Mesenchymal stem cell (in vitro differentiated cells and primary cell): ENCODE data around the gene TBL1X.
A peak's percentile ranks its signal among the peaks of the same experiment; 100 is the strongest.

Source experiments
- DNase-seq: peaks from one replicate; pipeline ENCODE4 v3.0.0-alpha.2; 2013
- H2AFZ ChIP-seq: one replicate; pipeline ENCODE4 v1.6.1; 2013; ENCODE audit warnings: low read depth, mild to moderate bottlenecking, control low read depth, inconsistent platforms, low read length, moderate library complexity
- H2AK5ac ChIP-seq: 2 replicates; pipeline ENCODE4 v1.6.1; 2013; ENCODE audit warnings: low read length, moderate library complexity, mild to moderate bottlenecking, inconsistent platforms; ENCODE audit not compliant: severe bottlenecking
- H2BK120ac ChIP-seq: one replicate; pipeline ENCODE4 v1.6.1; 2013; ENCODE audit warnings: low read depth, mild to moderate bottlenecking, inconsistent platforms, low read length, moderate library complexity
- H2BK12ac ChIP-seq, 2 experiments: one replicate each; pipeline ENCODE4 v1.6.1; 2013; ENCODE audit warnings: inconsistent platforms in 2 of 2, low read length in 2 of 2, mild to moderate bottlenecking in 2 of 2, moderate library complexity in 2 of 2, control low read depth in 1 of 2
- H2BK15ac ChIP-seq: one replicate; pipeline ENCODE4 v1.6.1; 2013; ENCODE audit warnings: mild to moderate bottlenecking, low read depth, inconsistent platforms; ENCODE audit not compliant: poor library complexity, severe bottlenecking
- H2BK5ac ChIP-seq: 2 replicates; pipeline ENCODE4 v1.6.1; 2013; ENCODE audit warnings: low read depth, mild to moderate bottlenecking, low read length, control low read depth, inconsistent platforms; ENCODE audit not compliant: poor library complexity, severe bottlenecking
- H3K14ac ChIP-seq, 2 experiments: one replicate each; pipeline ENCODE4 v1.6.1; 2013; ENCODE audit warnings: inconsistent platforms in 2 of 2, low read length in 2 of 2, control low read depth in 1 of 2, mild to moderate bottlenecking in 1 of 2, moderate library complexity in 1 of 2
- H3K18ac ChIP-seq, 2 experiments: one replicate each; pipeline ENCODE4 v1.6.1; 2013; ENCODE audit warnings: inconsistent platforms in 2 of 2, low read length in 2 of 2, control low read depth in 1 of 2, low read depth in 1 of 2, mild to moderate bottlenecking in 1 of 2
- H3K23ac ChIP-seq, 2 experiments: one replicate each; pipeline ENCODE4 v1.6.1; 2013; ENCODE audit warnings: inconsistent platforms in 2 of 2, low read length in 2 of 2, mild to moderate bottlenecking in 2 of 2, moderate library complexity in 2 of 2, control low read depth in 1 of 2
- H3K27ac ChIP-seq: 2 replicates; pipeline ENCODE4 v1.5.1; 2013; ENCODE audit warnings: mild to moderate bottlenecking, moderate library complexity, low read length, control low read depth, inconsistent platforms; ENCODE audit not compliant: poor library complexity, severe bottlenecking
- H3K27me3 ChIP-seq, 2 experiments: 2 replicates each; pipeline versions ENCODE4 v1.6.1 to v1.7.0; 2013; ENCODE audit warnings: low read length in 2 of 2, mild to moderate bottlenecking in 2 of 2, moderate library complexity in 2 of 2, control low read depth in 1 of 2, inconsistent platforms in 1 of 2; ENCODE audit not compliant: control insufficient read depth in 1 of 2, insufficient read depth in 1 of 2
- H3K36me3 ChIP-seq, 2 experiments: 2 replicates each; pipeline versions ENCODE4 v1.6.1 to v1.7.0; 2013; ENCODE audit warnings: low read length in 2 of 2, control low read depth in 1 of 2, inconsistent platforms in 1 of 2, low read depth in 1 of 2, mild to moderate bottlenecking in 1 of 2; ENCODE audit not compliant: insufficient read depth in 2 of 2, control insufficient read depth in 1 of 2
- H3K4ac ChIP-seq, 2 experiments: one replicate each; pipeline ENCODE4 v1.6.1; 2013; ENCODE audit warnings: inconsistent platforms in 2 of 2, low read length in 2 of 2, mild to moderate bottlenecking in 2 of 2, moderate library complexity in 2 of 2, control low read depth in 1 of 2, low read depth in 1 of 2
- H3K4me1 ChIP-seq: 2 replicates; pipeline ENCODE4 v1.6.1; 2013; ENCODE audit warnings: low read depth, low read length, control low read depth; ENCODE audit not compliant: control insufficient read depth, insufficient read depth
- H3K4me2 ChIP-seq: 2 replicates; pipeline ENCODE4 v1.6.1; 2013; ENCODE audit warnings: low read length, mild to moderate bottlenecking, inconsistent platforms; ENCODE audit not compliant: poor library complexity, severe bottlenecking
- H3K4me3 ChIP-seq, 2 experiments: 2 replicates each; pipeline versions ENCODE4 v1.5.1 to v1.7.0; 2013; ENCODE audit warnings: low read length in 2 of 2, mild to moderate bottlenecking in 2 of 2, control low read depth in 1 of 2, low read depth in 1 of 2; ENCODE audit not compliant: insufficient read depth in 1 of 2
- H3K79me1 ChIP-seq: replicated peaks from 2 replicates; pipeline ENCODE4 v1.6.1; 2013; ENCODE audit warnings: mild to moderate bottlenecking, control low read depth, low read length, inconsistent platforms; ENCODE audit not compliant: poor library complexity, severe bottlenecking
- H3K9ac ChIP-seq: 2 replicates; pipeline ENCODE4 v1.7.0; 2013; ENCODE audit warnings: mild to moderate bottlenecking, low read length, moderate library complexity
- H3K9me3 ChIP-seq: 2 replicates; pipeline ENCODE4 v1.7.0; 2013; ENCODE audit warnings: mild to moderate bottlenecking, low read length; ENCODE audit not compliant: control insufficient read depth
- H4K8ac ChIP-seq: one replicate; pipeline ENCODE4 v1.6.1; 2013; ENCODE audit warnings: inconsistent platforms, mild to moderate bottlenecking, low read length, moderate library complexity
- H4K91ac ChIP-seq: one replicate; pipeline ENCODE4 v1.6.1; 2013; ENCODE audit warnings: mild to moderate bottlenecking, low read length, inconsistent platforms
- WGBS: methylation state at CpG from one replicate; pipeline ENCODE4 v1.1.7; 2013; ENCODE audit warnings: mixed read lengths; 5-methylcytosine and 5-hydroxymethylcytosine counted together

The TBL1X gene

GRCh38 chrX:9668537-9668936 is 203.7 kb downstream of the TBL1X start:
- Histone ChIP-seq H2BK5ac (no peak overlapping the region), H3K27ac (no peak overlapping the region), H3K18ac (no peak overlapping the region), H3K27me3 (no peaks in the 10 kb centered on the region), H3K9ac (no peak overlapping the region), H3K36me3 (no peaks in the 10 kb centered on the region), H2AK5ac (no peak overlapping the region), H3K4me3 (no peak overlapping the region), H2AFZ (no peak overlapping the region), H2BK12ac (no peak overlapping the region), H2BK120ac (no peak overlapping the region), H3K4ac (no peak overlapping the region), H4K8ac (no peak overlapping the region), H3K23ac (no peak overlapping the region), H2BK15ac (no peak overlapping the region), H3K14ac (no peak overlapping the region), H3K4me1 (peaks cover 2% of the 10 kb centered on the region), H4K91ac (no peak overlapping the region), H3K79me1 (peaks cover 5% of the 10 kb centered on the region), H3K4me2 (no peak overlapping the region), H3K9me3 (no peaks in the 10 kb centered on the region)
- peak; percentile 57 for DNase-seq
- no CpG with 5 or more reads among the region's 3 CpGs for WGBS

- no peak overlapping the region for H2AK5ac ChIP-seq
- H2AFZ ChIP-seq, result no peak overlapping the region
- H2BK5ac ChIP-seq, result no peak overlapping the region
- H3K9me3 ChIP-seq, result no peaks in the 10 kb centered on the region
- no peak overlapping the region for H4K91ac ChIP-seq
- H3K27ac ChIP-seq, result no peak overlapping the region
- H3K4ac ChIP-seq, result no peak overlapping the region
- peak overlapping the region in 1 of 2 experiments; percentile 48 for H3K18ac ChIP-seq
- DNase-seq, result peak; percentile 67
- H3K4me1 ChIP-seq, result peaks cover 3% of the 10 kb centered on the region
- H2BK120ac ChIP-seq, result no peak overlapping the region
- no peak overlapping the region for H3K4me2 ChIP-seq
- WGBS, result 51% methylated on average over 5 of the region's 8 CpGs
- no peak overlapping the region for H3K23ac ChIP-seq
- peaks cover 4% of the 10 kb centered on the region for H3K79me1 ChIP-seq
- no peak overlapping the region for H3K4me3 ChIP-seq
- no peak overlapping the region for H3K14ac ChIP-seq
- H2BK12ac ChIP-seq, result peak overlapping the region in 1 of 2 experiments; percentile 52
- no peak overlapping the region for H3K9ac ChIP-seq
- H3K36me3 ChIP-seq, result no peaks in the 10 kb centered on the region
- no peak overlapping the region for H4K8ac ChIP-seq
- no peak overlapping the region for H2BK15ac ChIP-seq
- H3K27me3 ChIP-seq, result no peaks in the 10 kb centered on the region
These were observed 205.4 kb downstream of the TBL1X start for GRCh38 chrX:9670136-9670814.

- no peak overlapping the region for H2AFZ ChIP-seq
- peaks cover 0 to 5% of the 10 kb centered on the region in 2 experiments for H3K36me3 ChIP-seq
- no peak for DNase-seq
- no peak overlapping the region for H3K18ac ChIP-seq
- no peak overlapping the region for H3K14ac ChIP-seq
- no peak overlapping the region for H2BK12ac ChIP-seq
- H3K4ac ChIP-seq, result no peak overlapping the region
- H2BK120ac ChIP-seq, result no peak overlapping the region
- H2AK5ac ChIP-seq, result no peak overlapping the region
- no peaks in the 10 kb centered on the region for H3K9me3 ChIP-seq
- no peaks in the 10 kb centered on the region for H3K27me3 ChIP-seq
- no peak overlapping the region for H3K27ac ChIP-seq
- no peak overlapping the region for H3K23ac ChIP-seq
- H3K4me1 ChIP-seq, result peaks cover 3% of the 10 kb centered on the region
- H3K9ac ChIP-seq, result no peak overlapping the region
- WGBS, result 97% methylated on average over 3 of the region's 3 CpGs
- H2BK5ac ChIP-seq, result no peak overlapping the region
- no peak overlapping the region for H4K8ac ChIP-seq
- H2BK15ac ChIP-seq, result no peak overlapping the region
- peaks cover 7% of the 10 kb centered on the region for H3K79me1 ChIP-seq
- no peak overlapping the region for H3K4me2 ChIP-seq
- H3K4me3 ChIP-seq, result no peak overlapping the region
- H4K91ac ChIP-seq, result no peak overlapping the region
These were observed 207.1 kb downstream of the TBL1X start for GRCh38 chrX:9671998-9672397.

GRCh38 chrX:9676306-9676705 is 211.4 kb downstream of the TBL1X start:
- no peak overlapping the region for H3K23ac ChIP-seq
- no peak overlapping the region for H3K4me2 ChIP-seq
- H3K14ac ChIP-seq, result no peak overlapping the region
- no peak overlapping the region for H2BK15ac ChIP-seq
- no peak overlapping the region for H2BK120ac ChIP-seq
- H3K9ac ChIP-seq, result no peak overlapping the region
- no peak overlapping the region for H4K8ac ChIP-seq
- H3K4me3 ChIP-seq, result no peak overlapping the region
- no peaks in the 10 kb centered on the region for H3K27me3 ChIP-seq
- H2BK12ac ChIP-seq, result no peak overlapping the region
- H3K36me3 ChIP-seq, result peaks cover 0 to 12% of the 10 kb centered on the region in 2 experiments
- H3K4me1 ChIP-seq, result peaks cover 2% of the 10 kb centered on the region
- H3K9me3 ChIP-seq, result no peaks in the 10 kb centered on the region
- no peak for DNase-seq
- no peak overlapping the region for H2AFZ ChIP-seq
- no peak overlapping the region for H3K18ac ChIP-seq
- H3K4ac ChIP-seq, result no peak overlapping the region
- H3K27ac ChIP-seq, result no peak overlapping the region
- H4K91ac ChIP-seq, result no peak overlapping the region
- H2BK5ac ChIP-seq, result no peak overlapping the region
- no peak overlapping the region for H2AK5ac ChIP-seq
- peaks cover 4% of the 10 kb centered on the region for H3K79me1 ChIP-seq
- WGBS, result 85% methylated on average over 13 of the region's 13 CpGs
